Kidney (tissue), 14 donors: ENCODE measurements around the gene MORN3. TPM values are rescaled to one million over a fixed set of nuclear protein-coding genes. Genes with fewer than 3 reads are reported as not detected.

Source experiments
- DNase-seq, 5 donors: peaks; one replicate each; pipeline ENCODE4 v3.0.0-alpha.2; 2013 to 2020
- FAIRE-seq: peaks from 2 replicates; lab custom pipeline; 2012; peaks lifted over from hg19 to GRCh38; lab: Jason Lieb, UNC
- H3K27ac ChIP-seq, 2 donors: one replicate each; pipeline ENCODE4 v1.7.0; 2013; ENCODE audit warnings: low read depth in 2 of 2, low read length in 2 of 2, inconsistent platforms in 1 of 2
- H3K27me3 ChIP-seq: one replicate; pipeline ENCODE4 v1.7.1; 2013; ENCODE audit warnings: low read length, inconsistent platforms; ENCODE audit not compliant: control insufficient read depth, insufficient read depth
- H3K36me3 ChIP-seq, 3 donors: one replicate each; pipeline versions ENCODE4 v1.7.0 to v1.7.1; 2013; ENCODE audit warnings: low read length in 3 of 3, control low read depth in 1 of 3, inconsistent platforms in 1 of 3; ENCODE audit not compliant: insufficient read depth in 3 of 3, control insufficient read depth in 2 of 3
- H3K4me1 ChIP-seq, 3 donors: one replicate each; pipeline versions ENCODE4 v1.7.0 to v1.7.1; 2013; ENCODE audit warnings: low read length in 3 of 3, inconsistent platforms in 1 of 3, low read depth in 1 of 3; ENCODE audit not compliant: control insufficient read depth in 2 of 3, insufficient read depth in 2 of 3
- H3K4me3 ChIP-seq, 3 donors: one replicate each; pipeline versions ENCODE4 v1.7.0 to v1.8.1; 2013; ENCODE audit warnings: low read length in 3 of 3, control low read depth in 1 of 3, inconsistent platforms in 1 of 3
- H3K9ac ChIP-seq, 3 donors: one replicate each; pipeline versions ENCODE4 v1.7.0 to v1.7.1; 2013; ENCODE audit warnings: low read length in 3 of 3, control low read depth in 1 of 3, inconsistent platforms in 1 of 3
- H3K9me3 ChIP-seq, 3 donors: one replicate each; pipeline versions ENCODE4 v1.7.0 to v1.7.1; 2013; ENCODE audit warnings: low read length in 3 of 3, control low read depth in 1 of 3, inconsistent platforms in 1 of 3; ENCODE audit not compliant: control insufficient read depth in 2 of 3, insufficient read depth in 1 of 3
- CTCF ChIP-seq: IDR thresholded peaks from 3 replicates; pipeline ENCODE4 v1.5.1; 2012; ENCODE audit warnings: mild to moderate bottlenecking, moderate library complexity, borderline replicate concordance; ENCODE audit not compliant: insufficient read depth; ENCODE audit errors: extremely low read depth
- intact Hi-C: fragments of 100-400 bp; cut with DNase I; formaldehyde crosslinking; loops from one replicate; pipeline ENCODE4 v1.11.1; 2022
- polyA plus RNA-seq: library from polyadenylated mRNA; stranded (reverse); fragments of 350-450 nt; fragmentation: Illumina TruSeq; extraction: RNeasy Lipid Tissue Mini Kit (QIAGEN cat#74804); gene quantifications from one replicate; pipeline ENCODE4 v1.2.3, GENCODE V29; 2014; ENCODE audit warnings: low read depth, low replicate concordance; ENCODE audit not compliant: insufficient read depth
- total RNA-seq: library from RNA; stranded (reverse); fragmentation: NEBNext Ultra II Directional; extraction: Animal tissue kit (Norgen Biotek cat#: 25700); gene quantifications from one replicate; pipeline ENCODE4 v1.2.1, GENCODE V29; 2021
- donor health status: control.
- donor health status: control.
- donor health status: control.
- donor health status: control.
- donor health status: control.
- donor health status: DM: yes; HTN: yes; CAD: no.
- donor health status: Normal renal cell carcinoma (clear cell type).

MORN3 gene
- total and polyA plus RNA-seq, 2 donors from 2014 or later, result 1.5 to 1.9 TPM

GRCh38 chr12:121626853-121627640, 42.4 kb downstream of the MORN3 start:
- no peaks in the 10 kb centered on the region for H3K36me3 ChIP-seq
- peak overlapping the region; percentile 17 to 65 (median 29) for H3K9ac ChIP-seq
- no peak for TF ChIP-seq CTCF
- FAIRE-seq (no peak), DNase-seq (peak; percentile 75 to 91 (median 84))
- H3K27me3 ChIP-seq, result no peaks in the 10 kb centered on the region
- peak overlapping the region; percentile 88 to 91 for H3K27ac ChIP-seq
- no peaks in the 10 kb centered on the region for H3K9me3 ChIP-seq
- H3K4me1 ChIP-seq, result peaks cover 0 to 19% (median 7%) of the 10 kb centered on the region in 3 donors
- intact Hi-C loops, result no loop called here
- peak overlapping the region; percentile 56 to 74 (median 63) for H3K4me3 ChIP-seq

GRCh38 chr12:121626087-121626852, 43.2 kb downstream of the MORN3 start, which contains the start of gene ORAI1:
Gene ORAI1, plus strand, starts transcription at chr12:121626530.
- Histone ChIP-seq H3K9ac (peak within 1 kb of the TSS; percentile 29 to 77 (median 69)), H3K27ac (peak within 1 kb of the TSS; percentile 94 to 96), H3K4me1 (peaks cover 0 to 17% (median 5%) of the 10 kb centered on the region in 3 donors), H3K4me3 (peak within 1 kb of the TSS; percentile 56 to 74 (median 63)), H3K36me3 (no peaks in the 10 kb centered on the region), H3K9me3 (no peaks in the 10 kb centered on the region), H3K27me3 (no peaks in the 10 kb centered on the region)
- DNase-seq (peak; percentile 96 to 99 (median 98)), FAIRE-seq (no peak)
- peak; percentile 10 for TF ChIP-seq CTCF
- intact Hi-C loops, result no loop called here

- FAIRE-seq, result no peak
- Histone ChIP-seq H3K27me3 (no peaks in the 10 kb centered on the region), H3K4me3 (no peak overlapping the region), H3K36me3 (no peaks in the 10 kb centered on the region), H3K9ac (no peak overlapping the region), H3K27ac (no peak overlapping the region), H3K4me1 (peaks cover 0 to 5% (median 4%) of the 10 kb centered on the region in 3 donors), H3K9me3 (no peaks in the 10 kb centered on the region)
- TF ChIP-seq CTCF, result no peak
- intact Hi-C loops, result no loop called here
- no peak for DNase-seq
Observed at GRCh38 chr12:121620333-121620891, 49.0 kb downstream of the MORN3 start.
